HG03469 (cell line): ENCODE measurements around the gene HYCC2.
"Not testable (repeated sequence)": the region's sequence is repeated elsewhere in the genome, so short reads cannot be mapped to it uniquely, and the experiment has no call there.

Experiments used
- ATAC-seq: cut with Tn5 transposase; IDR thresholded peaks from one replicate; pipeline ENCODE4 v1.9.1; 2021; ENCODE audit warnings: mild to moderate bottlenecking, moderate library complexity, moderate number of reproducible peaks; ENCODE audit not compliant: unreplicated experiment

HYCC2 gene

DNA sequence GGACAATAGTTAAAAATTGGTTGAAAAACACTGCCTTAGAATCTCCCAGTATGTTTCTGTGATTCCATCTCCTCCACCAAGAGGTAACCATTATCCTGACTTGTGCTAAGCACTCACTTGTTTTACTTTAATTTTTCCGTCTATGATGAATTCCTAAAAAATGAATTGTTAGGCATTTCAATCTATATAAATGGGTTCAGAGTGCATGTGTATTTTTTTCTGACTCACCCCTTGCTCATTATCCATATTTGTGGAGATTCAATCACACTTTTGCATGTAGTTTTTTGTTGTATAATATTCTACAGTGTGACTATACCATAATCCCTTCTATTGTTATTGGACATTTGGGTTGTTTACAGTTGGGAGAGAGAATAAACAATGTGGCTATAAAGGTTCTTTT is 1.6 kb upstream of the HYCC2 start:
- no peak for ATAC-seq

DNA sequence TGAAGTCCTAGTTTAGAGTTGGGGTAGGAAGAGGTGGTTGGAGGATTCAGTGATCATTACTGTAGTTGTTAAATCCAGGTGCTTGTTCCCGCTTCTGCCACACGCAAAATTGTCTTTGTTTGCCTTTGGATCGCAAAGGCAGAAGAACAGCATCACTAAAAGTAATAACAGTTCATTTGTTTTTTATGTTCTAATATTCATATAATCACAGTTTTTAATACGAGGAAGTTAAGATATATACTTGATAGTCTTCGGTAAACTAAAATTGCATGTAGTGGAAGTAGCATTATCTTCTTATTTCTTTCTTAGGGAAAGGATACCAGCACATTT is 695 bp upstream of the HYCC2 start:
- ATAC-seq: no peak

DNA sequence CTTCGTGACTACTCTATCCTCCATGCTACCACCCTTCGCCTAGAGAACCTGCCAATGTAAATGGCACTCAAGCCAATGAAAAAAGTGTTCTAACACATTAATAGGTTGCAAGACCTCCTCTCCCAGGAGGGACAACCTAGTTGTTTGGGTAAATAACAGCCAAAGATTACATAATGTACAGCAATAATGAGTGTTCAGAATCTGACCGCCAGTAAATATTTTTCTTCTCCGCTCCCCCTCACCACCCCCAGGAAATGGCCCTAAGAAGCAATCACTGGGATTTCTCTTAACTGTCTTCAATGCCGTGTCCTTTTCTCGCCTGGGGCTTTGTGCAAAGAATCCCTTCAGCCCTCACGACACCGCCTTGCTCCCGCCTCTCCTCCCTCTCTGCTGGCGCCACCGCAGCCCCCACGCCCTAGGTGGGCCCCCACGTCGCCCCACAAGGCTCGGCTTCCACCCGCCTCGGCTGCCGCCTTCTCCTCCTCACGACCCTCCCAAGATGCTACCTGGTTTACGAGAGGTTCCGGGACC is 458 bp downstream of the HYCC2 start:
- no peak for ATAC-seq

- ATAC-seq: no peak
These were observed 6.6 kb downstream of the HYCC2 start for GRCh38 chr2:201064797-201065329.

GRCh38 chr2:201063516-201063915 is 8.0 kb downstream of the HYCC2 start:
- ATAC-seq: not testable (repeated sequence)

DNA sequence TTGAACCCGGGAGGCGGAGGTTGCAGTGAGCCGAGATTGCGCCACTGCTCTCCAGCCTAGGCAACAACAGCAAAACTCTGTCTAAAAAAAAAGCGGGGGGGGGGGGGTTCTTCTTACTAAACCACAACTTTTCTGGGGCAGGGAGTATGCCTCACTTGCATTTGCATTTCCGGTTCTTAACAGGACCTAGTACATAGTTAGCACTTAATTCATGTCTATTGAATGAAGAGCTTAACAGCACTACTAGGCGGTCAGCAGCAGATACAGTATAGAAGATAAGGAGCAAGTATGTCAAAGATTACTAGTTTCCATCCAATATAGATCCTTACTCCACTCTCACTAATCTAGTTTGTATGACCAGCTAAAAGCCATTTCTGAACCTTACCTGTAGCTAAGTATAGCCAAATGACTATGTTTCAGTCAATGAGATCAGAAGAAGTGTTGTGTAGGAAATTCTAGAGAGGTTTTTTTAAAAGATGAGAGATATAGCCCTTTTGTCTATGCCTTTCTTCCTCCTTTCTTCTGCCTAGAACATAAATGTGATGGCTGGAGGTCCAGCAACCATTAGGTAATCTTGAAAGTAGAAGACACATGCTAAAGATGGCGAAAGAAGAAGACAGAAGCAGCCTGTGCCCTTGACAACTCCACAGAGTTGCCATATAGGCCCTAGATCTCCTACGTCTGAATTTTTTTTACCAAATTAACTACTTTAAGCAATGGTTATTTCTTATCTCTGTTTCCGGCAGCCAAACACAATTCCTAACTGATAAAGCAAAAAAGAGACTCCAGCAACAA is 11.3 kb downstream of the HYCC2 start:
- no peak for ATAC-seq

GRCh38 chr2:201058914-201059313 is 12.6 kb downstream of the HYCC2 start:
- no peak for ATAC-seq

- ATAC-seq: no peak
These were observed 13.7 kb downstream of the HYCC2 start for GRCh38 chr2:201057715-201058248.

GRCh38 chr2:201057087-201057521 is 14.4 kb downstream of the HYCC2 start:
- ATAC-seq: no peak

DNA sequence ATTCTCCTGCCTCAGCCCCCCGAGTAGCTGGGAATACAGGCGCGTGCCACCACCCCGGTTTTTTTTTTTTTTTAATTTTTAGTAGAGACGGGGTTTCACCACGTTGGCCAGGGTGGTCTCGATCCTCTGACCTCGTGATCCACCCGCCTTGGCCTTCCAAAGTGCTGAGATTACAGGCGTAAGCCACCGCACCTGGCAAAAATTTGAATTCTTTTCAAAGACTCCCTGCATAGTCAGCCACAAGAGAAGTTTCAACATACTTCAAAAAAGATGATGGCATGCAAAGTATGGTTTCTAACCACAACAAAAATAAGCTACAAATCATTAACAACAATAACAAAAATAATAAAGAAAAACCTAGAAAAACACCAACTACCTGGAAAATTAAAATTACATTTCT is 22.0 kb downstream of the HYCC2 start:
- no peak for ATAC-seq

DNA sequence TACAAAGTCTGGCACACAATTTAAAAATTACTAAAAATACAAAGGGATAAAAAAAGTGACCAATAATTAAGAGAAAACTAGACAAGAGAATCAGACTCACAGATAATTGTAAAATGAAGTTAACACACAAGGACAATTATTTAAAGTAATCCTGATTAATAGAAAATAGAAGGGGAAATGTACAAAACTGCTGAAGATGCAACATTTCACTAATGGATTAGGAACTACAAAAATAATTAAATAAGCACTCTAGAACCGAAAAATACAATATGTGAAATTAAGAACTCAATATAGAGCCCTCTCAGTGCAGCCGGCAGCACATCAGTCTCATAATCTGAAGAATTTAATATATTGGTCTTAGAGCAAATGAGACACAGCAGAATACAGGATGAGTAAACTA is 24.6 kb downstream of the HYCC2 start:
- no peak for ATAC-seq

DNA sequence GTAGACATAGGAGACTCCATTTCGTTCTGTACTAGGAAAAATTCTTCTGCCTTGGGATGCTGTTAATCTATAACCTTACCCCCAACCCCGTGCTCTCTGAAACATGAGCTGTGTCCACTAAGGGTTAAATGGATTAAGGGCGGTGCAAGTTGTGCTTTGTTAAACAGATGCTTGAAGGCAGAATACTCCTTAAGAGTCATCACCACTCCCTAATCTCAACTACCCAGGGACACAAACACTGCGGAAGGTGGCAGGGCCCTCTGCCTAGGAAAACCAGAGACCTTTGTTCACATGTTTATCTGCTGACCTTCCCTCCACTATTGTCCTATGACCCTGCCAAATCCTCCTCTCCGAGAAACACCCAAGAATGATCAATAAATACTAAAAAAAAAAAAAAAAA is 28.4 kb downstream of the HYCC2 start:
- not testable (repeated sequence) for ATAC-seq

DNA sequence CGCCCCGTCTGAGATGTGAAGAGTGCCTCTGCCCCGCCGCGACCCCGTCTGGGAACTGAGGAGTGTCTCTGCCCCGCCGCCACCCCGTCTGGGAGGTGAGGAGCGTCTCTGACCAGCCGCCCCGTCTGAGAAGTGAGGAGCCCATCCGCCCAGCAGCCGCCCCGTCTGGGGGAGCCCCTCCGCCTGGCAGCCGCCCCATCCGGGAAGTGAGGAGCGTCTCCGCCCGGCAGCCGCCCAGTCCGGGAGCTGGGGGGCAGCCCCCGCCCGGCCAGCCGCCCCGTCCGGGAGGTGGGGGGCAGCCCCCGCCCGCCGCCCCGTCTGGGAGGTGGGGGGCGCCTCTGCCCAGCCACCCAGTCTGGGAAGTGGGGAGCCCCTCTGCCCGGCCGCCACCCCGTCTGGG is 29.0 kb downstream of the HYCC2 start:
- ATAC-seq: not testable (repeated sequence)

DNA sequence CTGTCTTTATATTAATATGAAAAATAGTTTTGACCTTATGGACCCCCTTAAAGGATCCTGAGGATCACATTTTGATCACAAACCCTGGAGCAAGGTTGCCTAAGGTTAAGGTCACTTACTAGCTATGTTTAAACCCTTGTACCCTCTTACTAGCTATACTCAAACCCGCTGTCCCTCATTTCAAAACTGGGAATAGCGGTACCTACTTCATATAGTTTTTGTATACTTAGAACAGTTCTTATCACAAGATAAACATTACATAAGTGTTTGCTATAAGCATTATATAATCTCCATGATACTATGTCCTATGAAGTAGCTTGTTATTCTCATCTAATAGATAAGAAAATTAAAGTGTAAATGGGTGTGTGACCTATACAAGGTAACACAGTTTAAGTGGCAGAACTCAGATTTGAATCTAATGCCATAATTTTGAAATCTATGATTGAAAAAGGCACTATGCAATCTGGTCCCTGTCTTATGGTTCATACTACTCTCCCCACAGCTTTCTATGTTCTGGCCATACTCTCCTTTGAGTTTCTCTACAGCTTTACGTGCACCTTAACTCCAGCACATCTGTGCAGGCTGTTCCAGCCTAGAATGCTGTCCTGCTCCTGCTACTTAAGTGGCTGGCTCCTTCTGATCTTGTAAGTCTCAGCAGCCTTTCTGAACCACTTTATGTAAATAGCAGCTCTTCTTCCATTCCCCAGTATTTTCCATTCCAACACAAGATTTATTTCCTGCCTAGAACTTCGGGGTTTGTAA is 30.4 kb downstream of the HYCC2 start:
- no peak for ATAC-seq

DNA sequence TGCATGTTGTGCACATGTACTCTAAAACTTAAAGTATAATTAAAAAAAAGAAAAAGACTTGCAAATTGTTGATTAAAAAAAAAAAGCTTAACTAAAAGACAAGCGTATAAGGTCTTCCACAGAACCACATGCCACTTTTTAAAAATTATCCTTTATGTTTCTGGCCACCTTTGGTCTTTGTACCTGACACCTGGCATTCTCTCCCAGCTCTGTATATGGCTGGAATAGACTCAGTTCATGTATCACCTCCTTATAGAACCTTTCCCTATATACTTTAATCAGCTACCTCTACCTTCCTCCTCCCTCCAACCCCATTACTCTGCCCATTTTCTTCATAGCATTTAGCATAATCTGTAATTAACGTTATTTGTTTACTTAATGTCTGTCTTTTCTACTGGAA is 32.6 kb downstream of the HYCC2 start:
- no peak for ATAC-seq

DNA sequence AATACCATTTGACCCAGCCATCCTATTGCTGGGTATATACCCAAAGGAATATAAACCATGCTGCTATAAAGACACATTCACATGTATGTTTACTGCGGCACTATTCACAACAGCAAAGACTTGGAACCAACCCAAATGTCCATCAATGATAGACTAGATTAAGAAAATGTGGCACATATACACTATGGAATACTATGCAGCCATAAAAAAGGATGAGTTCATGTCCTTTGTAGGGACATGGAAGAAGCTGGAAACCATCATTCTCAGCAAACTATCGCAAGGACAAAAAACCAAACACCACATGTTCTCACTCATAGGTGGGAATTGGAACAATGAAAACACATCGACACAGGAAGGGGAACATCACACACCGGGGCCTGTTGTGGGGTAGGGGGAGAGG is 33.1 kb downstream of the HYCC2 start:
- not testable (repeated sequence) for ATAC-seq

GRCh38 chr2:201034355-201034754 is 37.1 kb downstream of the HYCC2 start:
- not testable (repeated sequence) for ATAC-seq

DNA sequence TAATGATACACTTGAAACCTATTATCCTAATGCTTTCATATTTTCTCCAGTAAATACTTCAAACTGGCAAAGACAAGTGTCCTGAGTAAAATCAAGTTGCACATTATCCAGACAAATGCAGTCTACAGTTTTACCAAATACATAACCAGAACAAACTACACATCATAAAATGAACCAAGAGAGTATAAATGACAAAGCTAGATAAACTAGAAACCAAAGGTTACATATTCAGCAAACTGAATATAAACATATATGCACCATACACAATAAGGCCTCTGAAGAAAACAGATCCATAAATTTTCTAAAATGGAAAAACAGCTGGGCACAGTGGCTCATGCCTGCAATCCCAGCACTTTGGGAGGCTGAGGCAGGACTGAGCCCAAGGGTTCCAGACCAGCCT is 47.0 kb downstream of the HYCC2 start:
- ATAC-seq: no peak

DNA sequence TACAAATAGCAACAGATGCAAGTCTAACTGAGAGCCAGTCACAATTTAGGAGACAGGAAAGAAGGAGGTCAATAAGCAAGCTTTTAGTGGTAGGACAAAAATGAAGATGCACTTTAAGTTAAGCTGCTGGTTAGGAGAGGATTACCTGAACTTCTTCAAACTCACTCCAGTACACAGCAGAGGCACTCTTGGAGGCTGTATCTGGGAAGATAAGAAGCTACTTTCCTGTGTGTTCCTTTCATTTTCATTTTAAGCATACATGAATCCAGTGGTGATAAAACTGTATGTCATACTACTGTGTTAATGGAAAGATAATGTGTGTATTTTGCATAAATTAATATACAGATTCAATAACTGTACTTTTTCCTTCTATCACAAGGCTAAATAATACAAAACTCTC is 49.6 kb downstream of the HYCC2 start:
- no peak for ATAC-seq
